Measurements from ENCODE around the gene NUP62CL.

DNA sequence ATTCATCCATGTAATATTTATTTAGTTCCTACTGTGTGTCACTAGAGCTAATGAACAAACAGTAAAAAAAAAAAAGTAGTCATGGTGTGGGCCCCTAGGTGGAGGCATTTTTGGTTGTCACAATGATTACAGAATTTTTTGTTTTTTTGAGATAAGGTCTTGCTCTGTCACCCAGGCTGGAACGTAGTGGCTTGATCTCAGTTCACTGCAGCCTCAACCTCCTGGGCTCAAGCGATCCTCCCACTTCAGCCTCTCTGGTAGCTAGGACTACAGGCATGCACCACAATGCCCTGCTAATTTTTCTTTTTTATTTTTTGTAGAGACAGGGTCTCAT lies 22.2 kb upstream of the NUP62CL start:
- TF ChIP-seq, protein P1, sequence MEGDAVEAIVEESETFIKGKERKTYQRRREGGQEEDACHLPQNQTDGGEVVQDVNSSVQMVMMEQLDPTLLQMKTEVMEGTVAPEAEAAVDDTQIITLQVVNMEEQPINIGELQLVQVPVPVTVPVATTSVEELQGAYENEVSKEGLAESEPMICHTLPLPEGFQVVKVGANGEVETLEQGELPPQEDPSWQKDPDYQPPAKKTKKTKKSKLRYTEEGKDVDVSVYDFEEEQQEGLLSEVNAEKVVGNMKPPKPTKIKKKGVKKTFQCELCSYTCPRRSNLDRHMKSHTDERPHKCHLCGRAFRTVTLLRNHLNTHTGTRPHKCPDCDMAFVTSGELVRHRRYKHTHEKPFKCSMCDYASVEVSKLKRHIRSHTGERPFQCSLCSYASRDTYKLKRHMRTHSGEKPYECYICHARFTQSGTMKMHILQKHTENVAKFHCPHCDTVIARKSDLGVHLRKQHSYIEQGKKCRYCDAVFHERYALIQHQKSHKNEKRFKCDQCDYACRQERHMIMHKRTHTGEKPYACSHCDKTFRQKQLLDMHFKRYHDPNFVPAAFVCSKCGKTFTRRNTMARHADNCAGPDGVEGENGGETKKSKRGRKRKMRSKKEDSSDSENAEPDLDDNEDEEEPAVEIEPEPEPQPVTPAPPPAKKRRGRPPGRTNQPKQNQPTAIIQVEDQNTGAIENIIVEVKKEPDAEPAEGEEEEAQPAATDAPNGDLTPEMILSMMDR (conservative IDR thresholded peaks at IDR 0.05), result no peak
- TF ChIP-seq ZFX (IDR thresholded peaks at IDR 0.05), result no peak

Data from C4-2B (cell line).